H1 (cell line): ENCODE results near the gene VSIG10L2.

Experiments used
- JUN ChIP-seq: IDR thresholded peaks from 2 replicates; pipeline ENCODE4 v1.6.1; 2011; ENCODE audit warnings: low read depth, mild to moderate bottlenecking, improper control_type of control experiment, low read length
- POLR2AphosphoS5 ChIP-seq: IDR thresholded peaks from 2 replicates; pipeline ENCODE4 v1.6.1; 2011; ENCODE audit warnings: low read depth, low read length
- TF ChIP-seq, protein P1 (sequence below), 3 experiments: IDR thresholded peaks; 1 replicate in 2 of 3; 2 replicates in 1 of 3; pipeline versions ENCODE4 v1.5.1 to v1.6.1; 2011; ENCODE audit warnings: low read length in 3 of 3, mild to moderate bottlenecking in 3 of 3, inconsistent platforms in 2 of 3, low read depth in 1 of 3, moderate library complexity in 1 of 3; ENCODE audit not compliant: insufficient read depth in 1 of 3; ENCODE audit errors: control extremely low read depth in 1 of 3

DNA sequence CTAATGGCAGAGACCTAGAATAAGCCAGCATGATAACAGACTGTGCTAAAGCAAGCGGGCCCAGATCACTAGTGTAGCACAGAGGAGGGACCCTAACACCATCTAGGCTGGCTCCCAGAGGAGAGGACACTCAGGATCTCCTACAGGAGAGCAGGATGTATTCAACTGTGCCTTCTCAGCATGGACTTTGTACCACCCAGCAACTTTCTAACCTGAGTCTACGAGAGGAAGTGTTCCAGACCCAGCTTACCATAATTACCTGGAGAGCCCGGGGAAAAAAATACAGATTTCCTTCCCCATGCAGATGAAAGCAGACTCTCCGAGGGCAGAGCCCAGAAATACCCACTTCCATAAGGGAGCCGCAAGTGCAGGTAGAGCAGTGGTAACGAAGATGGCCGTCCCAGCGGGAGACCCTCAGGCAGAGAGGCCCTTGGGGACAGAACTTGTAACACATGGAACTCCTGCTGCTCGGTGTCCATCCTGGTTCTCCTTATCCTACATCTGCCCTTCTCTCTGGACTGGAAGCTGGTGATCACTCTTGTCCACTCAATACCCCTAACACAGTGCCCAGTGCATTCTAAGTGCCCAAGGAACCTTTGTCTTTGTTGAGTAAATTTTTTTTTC, 21.3 kb upstream of the VSIG10L2 start:
- no peak for TF ChIP-seq JUN
- no peak for TF ChIP-seq POLR2AphosphoS5
- TF ChIP-seq, protein P1, sequence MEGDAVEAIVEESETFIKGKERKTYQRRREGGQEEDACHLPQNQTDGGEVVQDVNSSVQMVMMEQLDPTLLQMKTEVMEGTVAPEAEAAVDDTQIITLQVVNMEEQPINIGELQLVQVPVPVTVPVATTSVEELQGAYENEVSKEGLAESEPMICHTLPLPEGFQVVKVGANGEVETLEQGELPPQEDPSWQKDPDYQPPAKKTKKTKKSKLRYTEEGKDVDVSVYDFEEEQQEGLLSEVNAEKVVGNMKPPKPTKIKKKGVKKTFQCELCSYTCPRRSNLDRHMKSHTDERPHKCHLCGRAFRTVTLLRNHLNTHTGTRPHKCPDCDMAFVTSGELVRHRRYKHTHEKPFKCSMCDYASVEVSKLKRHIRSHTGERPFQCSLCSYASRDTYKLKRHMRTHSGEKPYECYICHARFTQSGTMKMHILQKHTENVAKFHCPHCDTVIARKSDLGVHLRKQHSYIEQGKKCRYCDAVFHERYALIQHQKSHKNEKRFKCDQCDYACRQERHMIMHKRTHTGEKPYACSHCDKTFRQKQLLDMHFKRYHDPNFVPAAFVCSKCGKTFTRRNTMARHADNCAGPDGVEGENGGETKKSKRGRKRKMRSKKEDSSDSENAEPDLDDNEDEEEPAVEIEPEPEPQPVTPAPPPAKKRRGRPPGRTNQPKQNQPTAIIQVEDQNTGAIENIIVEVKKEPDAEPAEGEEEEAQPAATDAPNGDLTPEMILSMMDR (IDR thresholded peaks at IDR 0.05; ENCODE audit: control extremely low read depth in 1 of 3, insufficient read depth in 1 of 3, low read depth in 1 of 3, low read length in 3 of 3): no peak
